Heart right ventricle (tissue), 16 donors: Measurements from ENCODE around the gene NXPH1. TPM values are rescaled to one million over a fixed set of nuclear protein-coding genes. Genes with fewer than 3 reads are reported as not detected.

Experiments
- ATAC-seq, 8 donors: fragments of 200-7000 bp; cut with Tn5 transposase; one replicate each; pipeline ENCODE4 v1.9.1; 2020; ENCODE audit warnings: mild to moderate bottlenecking in 8 of 8, moderate library complexity in 8 of 8, moderate number of reproducible peaks in 1 of 8
- DNase-seq, 2 donors: peaks; one replicate each; pipeline ENCODE4 v3.0.0-alpha.2; 2020
- H3K27ac ChIP-seq, 10 donors: fragments of 200-600 bp; sonication (generic) in 2 of 10; one replicate each; pipeline versions ENCODE4 v1.5.0 to v1.8.0; 2020 to 2022; ENCODE audit warnings: mild to moderate bottlenecking in 3 of 10
- H3K27me3 ChIP-seq, 7 donors: fragments of 200-600 bp; one replicate each; pipeline ENCODE4 v1.8.0; 2021 to 2022; ENCODE audit warnings: mild to moderate bottlenecking in 2 of 7
- H3K36me3 ChIP-seq, 9 donors: fragments of 200-600 bp; sonication (generic) in 1 of 9; one replicate each; pipeline versions ENCODE4 v1.5.0 to v1.8.0; 2020 to 2022; ENCODE audit warnings: mild to moderate bottlenecking in 2 of 9
- H3K4me1 ChIP-seq, 9 donors: fragments of 200-600 bp; sonication (generic) in 1 of 9; one replicate each; pipeline versions ENCODE4 v1.5.0 to v1.8.0; 2020 to 2022; ENCODE audit warnings: mild to moderate bottlenecking in 4 of 9
- H3K4me3 ChIP-seq, 10 donors: fragments of 200-600 bp; sonication (generic) in 2 of 10; one replicate each; pipeline versions ENCODE4 v1.5.0 to v1.8.0; 2020 to 2022; ENCODE audit warnings: mild to moderate bottlenecking in 7 of 10, moderate library complexity in 2 of 10
- H3K9me3 ChIP-seq, 11 donors: fragments of 200-600 bp in 10 of 11; sonication (generic) in 2 of 11; one replicate each; pipeline versions ENCODE4 v1.5.0 to v1.8.0; 2013 to 2022; ENCODE audit warnings: mild to moderate bottlenecking in 2 of 11, control low read depth in 1 of 11, moderate library complexity in 1 of 11
- CTCF ChIP-seq, 9 donors: fragments of 200-600 bp; sonication (generic) in 2 of 9; IDR thresholded peaks; one replicate each; pipeline versions ENCODE4 v1.5.0 to v1.8.0; 2021 to 2022; ENCODE audit warnings: antibody characterized with exemption in 9 of 9, mild to moderate bottlenecking in 5 of 9, moderate library complexity in 1 of 9
- WGBS, 2 donors: extraction: QIAGEN DNeasy Blood & Tissue Kit; methylation state at CpG; one replicate each; pipeline ENCODE4 v1.1.7; 2013; ENCODE audit warnings: inconsistent platforms in 1 of 2; 5-methylcytosine and 5-hydroxymethylcytosine counted together
- intact Hi-C, 10 donors: fragments of 100-400 bp; cut with DNase I; formaldehyde crosslinking; loops; one replicate each; pipeline versions ENCODE4 v1.11.1 to v1.14.2; 2022
- polyA plus RNA-seq, 2 donors: library from polyadenylated mRNA; stranded (reverse); fragments of 200-250 nt; gene quantifications; one replicate each; pipeline ENCODE4 v1.2.3, GENCODE V29; 2013
- total RNA-seq, 10 donors: library from RNA; stranded (reverse); fragmentation: NEBNext Ultra II Directional in 3 of 10; extraction: Animal tissue kit (Norgen Biotek cat#: 25700) in 3 of 10; gene quantifications; one replicate each; pipeline versions ENCODE4 v1.2.1 to v1.2.4, GENCODE V29; 2021 to 2023
- donor health status: Arrhythmogenic right ventricular cardiomyopathy.
- donor health status: ischemic (EF 13 %, LVEDD 7.1; RV severe dilation, severe dysfunction).
- donor health status: healthy with polysubstance abuse.
- donor health status: DM: no; HTN: yes; CAD: no.
- donor health status: DM: no; HTN: no; CAD: no.
- donor health status: ischemic (EF 25% LVEDD 6.9; RV normal size, moderate dysfunction).
- donor health status: ischemic (EF 25% LVEDD 5.7; RV mildly dilated, moderate dysfunction).
- donor health status: healthy.
- donor health status: DM: yes; HTN: yes; CAD: no.
- donor health status: Ischemic cardiomyopathy.
- donor health status: ischemic (EF 35%, LVEDD 5.7; RV mildly dilated, moderate dysfunction).
- donor health status: nonischemic (EF 11% LVEDD 7.7; RV severe dilation, severe dysfunction).
- donor health status: DM: yes; HTN: yes; CAD: no.
- donor health status: PGD.
- donor health status: ischemic (EF 29% LVEDD 5.4; RV normal size, mild dysfunction).
- donor health status: nonischemic (EF 23%, LVEDD 6.1; RV moderate dilation, normal function).

NXPH1 gene
- total and polyA plus RNA-seq, 12 donors: not detected

GRCh38 chr7:8507566-8507965, 74.2 kb downstream of the NXPH1 start:
- Histone ChIP-seq H3K36me3 (no peaks in the 10 kb centered on the region), H3K4me3 (no peak overlapping the region), H3K27me3 (no peaks in the 10 kb centered on the region), H3K4me1 (no peaks in the 10 kb centered on the region), H3K27ac (no peak overlapping the region), H3K9me3 (peaks cover 0 to 10% (median 0%) of the 10 kb centered on the region in 11 donors)
- intact Hi-C loops: no loop called here
- TF ChIP-seq CTCF (IDR thresholded peaks at IDR 0.05): no peak
- DNase-seq (no peak), ATAC-seq (no peak)
- 64 to 73% methylated on average over 2 of the region's 2 CpGs for WGBS, 2 donors

- DNase-seq (no peak), ATAC-seq (no peak)
- Histone ChIP-seq H3K4me3 (no peak overlapping the region), H3K36me3 (no peaks in the 10 kb centered on the region), H3K9me3 (peaks cover 0 to 6% (median 0%) of the 10 kb centered on the region in 11 donors), H3K4me1 (no peaks in the 10 kb centered on the region), H3K27ac (no peak overlapping the region), H3K27me3 (no peaks in the 10 kb centered on the region)
- WGBS, 2 donors: 73 to 91% methylated on average over 1 of the region's 1 CpG
- TF ChIP-seq CTCF (IDR thresholded peaks at IDR 0.05): no peak
- intact Hi-C loops: no loop called here
Measured at GRCh38 chr7:8509621-8510020, 76.2 kb downstream of the NXPH1 start.

- TF ChIP-seq CTCF (IDR thresholded peaks at IDR 0.05): no peak
- WGBS, 2 donors: 45 to 49% methylated on average over 3 of the region's 3 CpGs
- Histone ChIP-seq H3K4me1 (no peaks in the 10 kb centered on the region), H3K27me3 (no peaks in the 10 kb centered on the region), H3K27ac (no peak overlapping the region), H3K9me3 (no peaks in the 10 kb centered on the region), H3K4me3 (no peak overlapping the region), H3K36me3 (no peaks in the 10 kb centered on the region)
- intact Hi-C loops: no loop called here
- DNase-seq (no peak), ATAC-seq (no peak)
Measured at GRCh38 chr7:8511855-8512254, 78.4 kb downstream of the NXPH1 start.

GRCh38 chr7:8514781-8515519, 81.5 kb downstream of the NXPH1 start:
- 34 to 45% methylated on average over 3 of the region's 3 CpGs for WGBS, 2 donors

More at GRCh38 chr7:8514781-8515519, 81.5 kb downstream of the NXPH1 start:
- intact Hi-C loops: no loop called here
- Histone ChIP-seq H3K9me3 (no peaks in the 10 kb centered on the region), H3K27ac (no peak overlapping the region), H3K36me3 (no peaks in the 10 kb centered on the region), H3K4me3 (no peak overlapping the region), H3K4me1 (no peaks in the 10 kb centered on the region), H3K27me3 (no peaks in the 10 kb centered on the region)
- no peak for TF ChIP-seq CTCF (IDR thresholded peaks at IDR 0.05)
- ATAC-seq: no peak
- DNase-seq: no peak
